GM12878 (cell line): Measurements from ENCODE around the gene ASS1. TPM values are rescaled to one million over a fixed set of nuclear protein-coding genes. Genes with fewer than 3 reads are reported as not detected.

ENCODE experiments used
- ATAC-seq: fragments of 200-7000 bp; cut with Tn5 transposase; 3 replicates; pipeline ENCODE4 v1.9.1; 2020; ENCODE audit warnings: mild to moderate bottlenecking, moderate library complexity
- BruUV-seq: library from RNA; stranded (reverse); fragments of 400-500 nt; replicated peaks from 2 replicates; lab custom pipeline; 2021; lab: Mats Ljungman, UMichigan
- CTCF ChIA-PET: fragments of 300-600 bp; sonication (Branson Sonifier 250); formaldehyde crosslinking; extraction: SDS; loops from one replicate; lab custom pipeline; 2021; ENCODE audit warnings: inconsistent platforms; lab: Yijun Ruan, JAX
- POLR2A ChIA-PET: fragments of 350-600 bp; formaldehyde crosslinking; extraction: SDS; loops from one replicate; lab custom pipeline; 2021; ENCODE audit warnings: inconsistent platforms; lab: Charles Lee
- RAD21 ChIA-PET: fragments of 300-600 bp; sonication (Branson Sonifier 250); formaldehyde crosslinking; loops from one replicate; lab custom pipeline; 2023; ENCODE audit warnings: antibody characterized with exemption; ENCODE audit not compliant: unreplicated experiment; lab: Charles Lee
- SMC1A ChIA-PET: fragments of 300-600 bp; sonication (Branson Sonifier 250); formaldehyde crosslinking; loops from one replicate; lab custom pipeline; 2023; ENCODE audit not compliant: unreplicated experiment, uncharacterized antibody; lab: Charles Lee
- DNase-seq: peaks from one replicate; pipeline ENCODE4 v3.0.0-alpha.2; 2011; ENCODE audit warnings: low read depth, low spot score
- FAIRE-seq: peaks from 3 replicates; lab custom pipeline; 2011; peaks lifted over from hg19 to GRCh38; lab: Jason Lieb, UNC
- H2AFZ ChIP-seq: 2 replicates; pipeline ENCODE4 v1.6.0; 2011; ENCODE audit warnings: low read depth, low read length, control low read depth; ENCODE audit not compliant: control insufficient read depth
- H3K27ac ChIP-seq: 2 replicates; pipeline ENCODE4 v1.5.1; 2011; ENCODE audit warnings: control low read depth; ENCODE audit not compliant: control insufficient read depth, insufficient read depth
- H3K27me3 ChIP-seq, 2 experiments: replicated peaks in 1 of 2; 2 replicates each; pipeline versions ENCODE4 v1.6.0 to v1.6.1; 2011; ENCODE audit warnings: low read length in 1 of 2; ENCODE audit not compliant: control insufficient read depth in 2 of 2, insufficient read depth in 2 of 2
- H3K36me3 ChIP-seq, 2 experiments: 2 replicates each; pipeline ENCODE4 v1.5.1; 2011; ENCODE audit warnings: low read length in 1 of 2; ENCODE audit not compliant: control insufficient read depth in 2 of 2, insufficient read depth in 2 of 2
- H3K4me1 ChIP-seq: 2 replicates; pipeline ENCODE4 v1.6.1; 2011; ENCODE audit warnings: mild to moderate bottlenecking, low read length, moderate library complexity, mixed read lengths; ENCODE audit not compliant: control insufficient read depth, insufficient read depth
- H3K4me2 ChIP-seq: 2 replicates; pipeline ENCODE4 v1.6.0; 2011; ENCODE audit warnings: control low read depth; ENCODE audit not compliant: control insufficient read depth, insufficient read depth
- H3K4me3 ChIP-seq: fragments of 200-600 bp; sonication (generic); 2 replicates; pipeline ENCODE4 v1.5.1; 2016
- H3K79me2 ChIP-seq: 2 replicates; pipeline ENCODE4 v1.6.0; 2011; ENCODE audit warnings: low read length; ENCODE audit not compliant: control insufficient read depth, insufficient read depth
- H3K9ac ChIP-seq: 2 replicates; pipeline ENCODE4 v1.8.0; 2011; ENCODE audit warnings: low read length, control low read depth, mixed read lengths; ENCODE audit not compliant: control insufficient read depth, insufficient read depth
- H3K9me3 ChIP-seq: replicated peaks from 3 replicates; pipeline ENCODE4 v1.5.1; 2011; ENCODE audit warnings: mild to moderate bottlenecking, low read length; ENCODE audit not compliant: control insufficient read depth, insufficient read depth
- H4K20me1 ChIP-seq: 2 replicates; pipeline ENCODE4 v1.6.0; 2011; ENCODE audit not compliant: control insufficient read depth, insufficient read depth
- ATF7 ChIP-seq: fragments of 450-650 bp; IDR thresholded peaks from 2 replicates; pipeline ENCODE4 v1.6.1; 2016; ENCODE audit warnings: low read depth, mild to moderate bottlenecking
- CBX3 ChIP-seq: fragments of 200-600 bp; sonication (generic); IDR thresholded peaks from 2 replicates; pipeline ENCODE4 v1.6.1; 2016; ENCODE audit warnings: low read depth, borderline replicate concordance
- CREM ChIP-seq: IDR thresholded peaks from 2 replicates; pipeline ENCODE4 v1.6.1; 2014; ENCODE audit warnings: antibody characterized with exemption, low read depth
- E4F1 ChIP-seq: fragments of 450-650 bp; IDR thresholded peaks from 2 replicates; pipeline ENCODE4 v1.6.1; 2018; ENCODE audit warnings: borderline replicate concordance, mild to moderate bottlenecking; ENCODE audit not compliant: partially characterized antibody
- LARP7 ChIP-seq: fragments of 450-650 bp; IDR thresholded peaks from 2 replicates; pipeline ENCODE4 v1.6.1; 2017; ENCODE audit warnings: mild to moderate bottlenecking
- MTA3 ChIP-seq: IDR thresholded peaks from 2 replicates; pipeline ENCODE4 v1.6.1; 2012; ENCODE audit warnings: low read length, inconsistent platforms, borderline replicate concordance
- NFYA ChIP-seq: IDR thresholded peaks from 2 replicates; pipeline ENCODE4 v1.6.1; 2011; ENCODE audit warnings: low read depth, mild to moderate bottlenecking, low read length, improper control_type of control experiment, borderline replicate concordance
- RB1 ChIP-seq: fragments of 450-650 bp; formaldehyde crosslinking; IDR thresholded peaks from 2 replicates; pipeline ENCODE4 v1.6.1; 2017; ENCODE audit warnings: mild to moderate bottlenecking, borderline replicate concordance
- ZBTB11 ChIP-seq: fragments of 450-650 bp; formaldehyde crosslinking; IDR thresholded peaks from 2 replicates; pipeline ENCODE4 v1.5.0; 2022; ENCODE audit warnings: mild to moderate bottlenecking, missing genetic modification characterization
- ZNF384 ChIP-seq: IDR thresholded peaks from 2 replicates; pipeline ENCODE4 v1.6.1; 2012; ENCODE audit warnings: low read depth, mild to moderate bottlenecking, low read length, improper control_type of control experiment, borderline replicate concordance
- ZNF687 ChIP-seq: fragments of 450-650 bp; IDR thresholded peaks from 2 replicates; pipeline ENCODE4 v1.6.1; 2017; ENCODE audit warnings: mild to moderate bottlenecking, moderate library complexity
- WGBS: methylation state at CpG from one replicate; pipeline ENCODE4 v1.1.6; 2016; ENCODE audit warnings: low lambda C conversion rate; ENCODE audit not compliant: insufficient replicate concordance, insufficient coverage; ENCODE audit errors: missing lambda C conversion rate; 5-methylcytosine and 5-hydroxymethylcytosine counted together
- in situ Hi-C: fragments of 300-500 bp; cut with MboI; formaldehyde crosslinking; loops from 9 replicates; pipeline ENCODE4 v1.14.3; 2018; ENCODE audit warnings: mixed read lengths
- intact Hi-C: fragments of 100-400 bp; cut with micrococcal nuclease; formaldehyde crosslinking; loops from one replicate; pipeline ENCODE4 v1.14.2; 2022; ENCODE audit not compliant: unreplicated experiment
- polyA plus RNA-seq, 11 experiments: library from polyadenylated mRNA; depleted of rRNA in 4 of 11; unstranded in 6 of 11; stranded (reverse) in 5 of 11; fragments of >200 nt; fragmentation: Nextera tagmentation in 4 of 11; fragmentation: Illumina TruSeq in 1 of 11; extraction: Ambion mirVana in 4 of 11; extraction: Trizol in 1 of 11; gene quantifications; 1 replicate in 1 of 11; 2 replicates in 10 of 11; pipeline versions ENCODE4 v1.2.1 to v1.2.3, GENCODE V29; 2011 to 2016; ENCODE audit warnings: inconsistent platforms in 2 of 11, missing spikeins in 2 of 11, low read depth in 1 of 11
- total RNA-seq, 4 experiments: library from RNA; depleted of rRNA in 3 of 4; stranded (reverse); fragments of >200 nt in 3 of 4; fragmentation: Illumina TruSeq in 1 of 4; extraction: Trizol in 1 of 4; gene quantifications; 2 replicates each; pipeline versions ENCODE4 v1.2.1 to v1.2.3, GENCODE V29; 2013 to 2021
- TF ChIP-seq, protein P1 (sequence below): fragments of 450-650 bp; IDR thresholded peaks from 2 replicates; pipeline ENCODE4 v1.6.1; 2017; ENCODE audit warnings: antibody characterized with exemption, mild to moderate bottlenecking, moderate library complexity

Gene ASS1
- total and polyA plus RNA-seq, 10 of the 15 experiments (the other 5 are each of a cell fraction or from before 2014, with no cell fraction given), result 0.10 to 6.1 (median 0.28) TPM; not detected in 3

GRCh38 chr9:130411566-130411915 is 33.2 kb upstream of the ASS1 start:
- Histone ChIP-seq H3K27ac (no peak overlapping the region), H3K9ac (no peak overlapping the region), H2AFZ (no peak overlapping the region), H3K36me3 (no peaks in the 10 kb centered on the region), H3K4me3 (no peak overlapping the region), H3K9me3 (no peaks in the 10 kb centered on the region), H3K4me1 (no peaks in the 10 kb centered on the region), H3K27me3 (no peaks in the 10 kb centered on the region), H3K79me2 (no peaks in the 10 kb centered on the region), H3K4me2 (no peak overlapping the region), H4K20me1 (no peaks in the 10 kb centered on the region)
- ChIA-PET RAD21 (no interaction called here), CTCF (no interaction called here), POLR2A (no interaction called here), SMC1A (no interaction called here)
- BruUV-seq, result no TSS peak
- in situ Hi-C loops, result no loop called here
- intact Hi-C loops, result no loop called here
- no peak for DNase-seq
- 95% methylated on average over 3 of the region's 3 CpGs for WGBS
- no peak for ATAC-seq
- FAIRE-seq, result no peak
- TF ChIP-seq LARP7 (no peak), ZBTB11 (CRISPR knock-in tag) (no peak), ZNF687 (no peak), ZNF384 (no peak), ATF7 (no peak), NFYA (no peak), CREM (no peak), MTA3 (no peak), CBX3 (no peak), E4F1 (no peak), RB1 (no peak)
- TF ChIP-seq, protein P1, sequence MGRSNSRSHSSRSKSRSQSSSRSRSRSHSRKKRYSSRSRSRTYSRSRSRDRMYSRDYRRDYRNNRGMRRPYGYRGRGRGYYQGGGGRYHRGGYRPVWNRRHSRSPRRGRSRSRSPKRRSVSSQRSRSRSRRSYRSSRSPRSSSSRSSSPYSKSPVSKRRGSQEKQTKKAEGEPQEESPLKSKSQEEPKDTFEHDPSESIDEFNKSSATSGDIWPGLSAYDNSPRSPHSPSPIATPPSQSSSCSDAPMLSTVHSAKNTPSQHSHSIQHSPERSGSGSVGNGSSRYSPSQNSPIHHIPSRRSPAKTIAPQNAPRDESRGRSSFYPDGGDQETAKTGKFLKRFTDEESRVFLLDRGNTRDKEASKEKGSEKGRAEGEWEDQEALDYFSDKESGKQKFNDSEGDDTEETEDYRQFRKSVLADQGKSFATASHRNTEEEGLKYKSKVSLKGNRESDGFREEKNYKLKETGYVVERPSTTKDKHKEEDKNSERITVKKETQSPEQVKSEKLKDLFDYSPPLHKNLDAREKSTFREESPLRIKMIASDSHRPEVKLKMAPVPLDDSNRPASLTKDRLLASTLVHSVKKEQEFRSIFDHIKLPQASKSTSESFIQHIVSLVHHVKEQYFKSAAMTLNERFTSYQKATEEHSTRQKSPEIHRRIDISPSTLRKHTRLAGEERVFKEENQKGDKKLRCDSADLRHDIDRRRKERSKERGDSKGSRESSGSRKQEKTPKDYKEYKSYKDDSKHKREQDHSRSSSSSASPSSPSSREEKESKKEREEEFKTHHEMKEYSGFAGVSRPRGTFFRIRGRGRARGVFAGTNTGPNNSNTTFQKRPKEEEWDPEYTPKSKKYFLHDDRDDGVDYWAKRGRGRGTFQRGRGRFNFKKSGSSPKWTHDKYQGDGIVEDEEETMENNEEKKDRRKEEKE, result no peak
